Endothelial cell (in vitro differentiated cells): ENCODE data around the gene AKAP12. TPM values are rescaled to one million over a fixed set of nuclear protein-coding genes. Genes with fewer than 3 reads are reported as not detected.

ENCODE experiments used
- DNase-seq: peaks from one replicate; pipeline ENCODE4 v3.0.0; 2021; ENCODE audit warnings: low spot score
- H3K27ac Mint-ChIP-seq: one replicate; pipeline ENCODE4 v1.8.0; 2021; ENCODE audit warnings: mixed read lengths, inconsistent platforms; ENCODE audit not compliant: unreplicated experiment
- H3K27me3 Mint-ChIP-seq: one replicate; pipeline ENCODE4 v1.8.0; 2021; ENCODE audit warnings: mild to moderate bottlenecking, moderate library complexity, mixed read lengths, inconsistent platforms; ENCODE audit not compliant: unreplicated experiment
- H3K36me3 Mint-ChIP-seq: one replicate; pipeline ENCODE4 v1.8.0; 2021; ENCODE audit warnings: mild to moderate bottlenecking, low read depth, mixed read lengths, inconsistent platforms; ENCODE audit not compliant: unreplicated experiment
- H3K4me1 Mint-ChIP-seq: one replicate; pipeline ENCODE4 v1.8.0; 2021; ENCODE audit warnings: mild to moderate bottlenecking, mixed read lengths, inconsistent platforms; ENCODE audit not compliant: unreplicated experiment
- H3K4me3 Mint-ChIP-seq: one replicate; pipeline ENCODE4 v1.8.0; 2021; ENCODE audit warnings: mild to moderate bottlenecking, mixed read lengths, inconsistent platforms; ENCODE audit not compliant: unreplicated experiment
- H3K9me3 Mint-ChIP-seq: one replicate; pipeline ENCODE4 v1.8.0; 2021; ENCODE audit warnings: mixed read lengths, inconsistent platforms; ENCODE audit not compliant: unreplicated experiment
- CTCF ChIP-seq: fragments of 200-600 bp; sonication (generic); IDR thresholded peaks from one replicate; pipeline ENCODE4 v1.5.0; 2021; ENCODE audit warnings: antibody characterized with exemption; ENCODE audit not compliant: unreplicated experiment
- total RNA-seq: library from RNA; stranded (reverse); fragmentation: NEBNext Ultra II Directional; extraction: Animal tissue kit (Norgen Biotek cat#: 25700); gene quantifications from one replicate; pipeline ENCODE4 v1.2.1, GENCODE V29; 2021; ENCODE audit not compliant: unreplicated experiment

The AKAP12 gene
- total RNA-seq, 1 donor from 2014 or later: 70.1 TPM

GRCh38 chr6:151276112-151276740 lies 36.5 kb downstream of the AKAP12 start:
- Mint-ChIP-seq H3K27ac (no peak overlapping the region), H3K27me3 (no peaks in the 10 kb centered on the region), H3K9me3 (no peaks in the 10 kb centered on the region), H3K36me3 (no peaks in the 10 kb centered on the region), H3K4me1 (peaks cover 8% of the 10 kb centered on the region), H3K4me3 (no peak overlapping the region)
- DNase-seq: no peak
- no peak for TF ChIP-seq CTCF

- Mint-ChIP-seq H3K36me3 (no peaks in the 10 kb centered on the region), H3K4me1 (peaks cover 22% of the 10 kb centered on the region), H3K27me3 (peaks cover 3% of the 10 kb centered on the region), H3K9me3 (no peaks in the 10 kb centered on the region), H3K27ac (no peak overlapping the region), H3K4me3 (no peak overlapping the region)
- no peak for DNase-seq
- TF ChIP-seq CTCF: no peak
Measured at GRCh38 chr6:151279891-151280290, 40.1 kb downstream of the AKAP12 start.

- H3K4me3 Mint-ChIP-seq: no peak overlapping the region
- no peaks in the 10 kb centered on the region for H3K36me3 Mint-ChIP-seq
- peaks cover 27% of the 10 kb centered on the region for H3K4me1 Mint-ChIP-seq
- H3K27me3 Mint-ChIP-seq: peaks cover 3% of the 10 kb centered on the region
- DNase-seq: no peak
- no peak overlapping the region for H3K27ac Mint-ChIP-seq
- H3K9me3 Mint-ChIP-seq: no peaks in the 10 kb centered on the region
- no peak for TF ChIP-seq CTCF
Measured at GRCh38 chr6:151280859-151281258, 41.1 kb downstream of the AKAP12 start.

- no peak overlapping the region for H3K27ac Mint-ChIP-seq
- peaks cover 27% of the 10 kb centered on the region for H3K4me1 Mint-ChIP-seq
- peaks cover 3% of the 10 kb centered on the region for H3K27me3 Mint-ChIP-seq
- peaks cover 2% of the 10 kb centered on the region for H3K36me3 Mint-ChIP-seq
- DNase-seq: no peak
- TF ChIP-seq CTCF: no peak
- no peak overlapping the region for H3K4me3 Mint-ChIP-seq
- no peaks in the 10 kb centered on the region for H3K9me3 Mint-ChIP-seq
Measured at GRCh38 chr6:151284012-151284411, 44.2 kb downstream of the AKAP12 start.

GRCh38 chr6:151284548-151285017 lies 44.8 kb downstream of the AKAP12 start:
- H3K27ac Mint-ChIP-seq: no peak overlapping the region
- DNase-seq: no peak
- no peak for TF ChIP-seq CTCF
- no peak overlapping the region for H3K4me3 Mint-ChIP-seq
- H3K27me3 Mint-ChIP-seq: peaks cover 3% of the 10 kb centered on the region
- H3K9me3 Mint-ChIP-seq: no peaks in the 10 kb centered on the region
- peaks cover 3% of the 10 kb centered on the region for H3K36me3 Mint-ChIP-seq
- H3K4me1 Mint-ChIP-seq: peaks cover 27% of the 10 kb centered on the region
